NB4 (cell line): Measurements from ENCODE around the gene AP3S1.

Experiments used
- DNase-seq: peaks from one replicate; pipeline ENCODE4 v3.0.0; 2010; ENCODE audit warnings: low read depth
- H3K4me3 ChIP-seq: one replicate; pipeline ENCODE4 v1.5.1; 2011; ENCODE audit warnings: mild to moderate bottlenecking, low read depth, low read length, moderate library complexity
- CTCF ChIP-seq: IDR thresholded peaks from one replicate; pipeline ENCODE4 v1.5.1; 2012; ENCODE audit warnings: low read depth, low read length
- MAX ChIP-seq: IDR thresholded peaks from 2 replicates; pipeline ENCODE4 v1.6.1; 2011; ENCODE audit warnings: low read depth, low read length
- MYC ChIP-seq: IDR thresholded peaks from 2 replicates; pipeline ENCODE4 v1.6.1; 2011; ENCODE audit warnings: low read depth, low read length
- POLR2A ChIP-seq: IDR thresholded peaks from 2 replicates; pipeline ENCODE4 v1.6.1; 2011; ENCODE audit warnings: mild to moderate bottlenecking; ENCODE audit not compliant: insufficient read length; ENCODE audit errors: extremely low read depth

AP3S1 gene

GRCh38 chr5:115936031-115936430 is 94.3 kb downstream of the AP3S1 start:
- TF ChIP-seq MAX: no peak
- TF ChIP-seq MYC: no peak
- TF ChIP-seq POLR2A: no peak
- TF ChIP-seq CTCF: no peak
- DNase-seq: no peak
- H3K4me3 ChIP-seq: no peak overlapping the region

GRCh38 chr5:115939059-115939458 is 97.3 kb downstream of the AP3S1 start:
- TF ChIP-seq MAX: no peak
- TF ChIP-seq CTCF: no peak
- no peak for TF ChIP-seq MYC
- TF ChIP-seq POLR2A: no peak
- no peak overlapping the region for H3K4me3 ChIP-seq
- no peak for DNase-seq

GRCh38 chr5:115940080-115940810 is 98.5 kb downstream of the AP3S1 start:
- TF ChIP-seq MAX (no peak), CTCF (no peak), POLR2A (no peak), MYC (no peak)
- DNase-seq: peak; percentile 19
- no peak overlapping the region for H3K4me3 ChIP-seq

- DNase-seq: peak; percentile 37
- no peak overlapping the region for H3K4me3 ChIP-seq
- TF ChIP-seq CTCF (no peak), MAX (no peak), POLR2A (no peak), MYC (no peak)
Measured at GRCh38 chr5:115941051-115941675, 99.4 kb downstream of the AP3S1 start.

- no peak for TF ChIP-seq POLR2A
- TF ChIP-seq CTCF: no peak
- TF ChIP-seq MAX: no peak
- no peak for TF ChIP-seq MYC
- H3K4me3 ChIP-seq: no peak overlapping the region
- DNase-seq: no peak
Measured at GRCh38 chr5:115944501-115944900, 102.8 kb downstream of the AP3S1 start.
